ENCODE results near the gene APH1A.

Gene APH1A

DNA sequence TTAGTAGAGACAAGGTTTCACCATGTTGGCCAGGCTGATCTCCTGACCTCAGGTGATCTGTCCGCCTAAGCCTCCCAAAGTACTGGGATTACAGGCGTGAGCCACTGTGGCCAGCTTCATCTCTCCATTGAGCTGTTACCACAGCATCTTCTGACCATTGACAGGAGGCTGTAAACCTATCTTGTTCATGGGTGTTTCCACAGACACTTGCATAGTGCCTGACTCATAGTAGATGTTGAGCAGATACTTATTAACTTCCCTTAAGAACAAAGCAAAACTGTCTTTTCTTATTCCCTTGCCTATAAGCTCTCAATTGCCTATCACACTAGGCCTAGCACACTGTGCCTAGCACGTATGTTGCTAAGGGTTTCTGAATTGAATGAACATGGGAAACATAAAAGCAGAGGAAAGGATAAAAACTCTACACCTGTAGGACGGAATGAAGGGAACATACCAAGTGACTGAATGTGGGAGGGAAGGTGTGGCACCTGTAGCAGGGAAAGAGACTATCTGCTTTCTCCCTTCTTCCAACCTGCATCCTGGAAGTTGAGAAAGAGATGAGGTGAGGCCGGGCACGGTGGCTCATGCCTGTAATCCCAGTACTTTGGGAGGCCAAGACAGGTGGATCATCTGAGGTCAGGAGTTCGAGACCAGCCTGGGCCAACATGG is 2.6 kb upstream of the APH1A start:
- Histone ChIP-seq H3K27ac (ENCODE audit: low read depth, low read length) (peak overlapping the region; percentile 46), H3K4me3 (ENCODE audit: low read depth in 1 of 5, low read length in 5 of 5) (no peak overlapping the region), H3K9ac (ENCODE audit: low read length in 5 of 5) (no peak overlapping the region), H3K27me3 (ENCODE audit: control insufficient read depth in 5 of 5, insufficient read depth in 4 of 5, low read length in 5 of 5) (no peaks in the 10 kb centered on the region), H3K4me1 (ENCODE audit: control insufficient read depth in 5 of 5, insufficient read depth in 5 of 5, low read length in 5 of 5) (peaks cover 21 to 50% (median 47%) of the 10 kb centered on the region in 5 donors), H3K36me3 (ENCODE audit: control insufficient read depth in 5 of 5, insufficient read depth in 5 of 5, low read length in 5 of 5) (peaks cover 0 to 12% (median 9%) of the 10 kb centered on the region in 5 donors), H3K9me3 (ENCODE audit: control insufficient read depth in 5 of 5, low read length in 5 of 5) (no peaks in the 10 kb centered on the region)

DNA sequence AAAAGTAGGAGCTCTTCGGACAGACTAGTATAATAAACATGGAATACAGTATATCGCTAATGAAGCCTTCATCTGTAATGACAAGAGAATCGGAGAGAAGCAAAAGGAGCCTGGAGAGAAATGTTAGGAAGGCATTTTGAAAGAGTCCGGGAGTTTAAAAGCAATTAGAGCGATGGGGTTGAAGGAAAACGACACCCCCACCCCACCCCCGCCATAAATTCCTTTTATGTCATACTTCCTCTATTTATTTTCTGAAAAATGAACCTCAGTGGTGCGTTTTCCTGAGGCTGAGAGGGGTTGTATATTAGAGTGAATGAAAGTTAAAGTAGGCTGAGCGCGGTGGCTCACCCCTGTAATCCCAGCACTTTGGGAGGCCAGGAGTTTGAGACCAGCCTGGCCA is 635 bp upstream of the APH1A start:
- H3K4me1 ChIP-seq (ENCODE audit: control insufficient read depth in 5 of 5, insufficient read depth in 5 of 5, low read length in 5 of 5), result peaks cover 21 to 50% (median 47%) of the 10 kb centered on the region in 5 donors
- H3K9me3 ChIP-seq (ENCODE audit: control insufficient read depth in 5 of 5, low read length in 5 of 5), result no peaks in the 10 kb centered on the region
- H3K27me3 ChIP-seq (ENCODE audit: control insufficient read depth in 5 of 5, insufficient read depth in 4 of 5, low read length in 5 of 5), result no peaks in the 10 kb centered on the region
- peak overlapping the region; percentile 59 to 99 (median 97) for H3K9ac ChIP-seq (ENCODE audit: low read length in 5 of 5)
- H3K27ac ChIP-seq (ENCODE audit: low read depth, low read length), result peak overlapping the region; percentile 93
- H3K4me3 ChIP-seq (ENCODE audit: low read depth in 1 of 5, low read length in 5 of 5), result peak overlapping the region; percentile 71 to 98 (median 92)
- peaks cover 5 to 32% (median 28%) of the 10 kb centered on the region in 5 donors for H3K36me3 ChIP-seq (ENCODE audit: control insufficient read depth in 5 of 5, insufficient read depth in 5 of 5, low read length in 5 of 5)

DNA sequence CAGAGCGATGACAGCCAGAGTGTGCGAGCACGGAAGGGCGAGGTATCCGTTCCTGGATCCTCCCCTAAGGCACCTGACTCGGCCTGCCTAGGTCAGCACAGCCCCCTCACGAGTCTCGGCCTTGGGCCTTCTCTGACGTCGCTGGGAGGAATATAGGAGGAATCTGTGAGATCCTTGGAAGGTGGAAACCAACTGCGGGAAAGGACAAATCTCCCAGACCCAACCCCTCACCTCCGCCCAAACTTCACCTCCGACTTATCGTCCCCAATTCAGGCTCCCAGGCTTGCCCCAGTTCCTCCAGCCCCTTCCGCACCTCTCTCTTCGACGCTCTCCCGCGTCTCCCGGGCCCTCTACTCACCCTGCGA is 494 bp downstream of the APH1A start:
- peaks cover 21 to 43% (median 41%) of the 10 kb centered on the region in 5 donors for H3K4me1 ChIP-seq (ENCODE audit: control insufficient read depth in 5 of 5, insufficient read depth in 5 of 5, low read length in 5 of 5)

DNA sequence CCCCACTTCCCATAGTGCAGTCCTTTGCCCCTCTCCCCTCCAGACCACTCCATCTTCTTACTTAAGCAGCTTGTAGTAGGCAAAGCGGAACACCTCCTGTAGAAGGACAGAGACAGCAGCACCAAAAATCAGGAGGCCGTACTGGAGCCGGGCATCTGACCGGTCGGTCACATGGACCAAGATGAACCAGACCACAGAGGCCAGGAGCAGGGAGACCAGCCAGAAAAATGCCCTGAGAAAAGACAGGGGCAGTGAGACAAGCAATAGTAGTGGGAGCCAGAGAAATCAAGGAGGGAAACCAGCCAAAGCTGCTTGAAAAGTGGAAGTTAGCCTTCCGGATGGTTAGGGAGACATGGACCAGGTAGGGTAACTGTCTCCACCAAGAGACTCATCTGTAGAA is 920 bp downstream of the APH1A start:
- H3K27ac ChIP-seq (ENCODE audit: low read depth, low read length), result peak overlapping the region; percentile 93
- peak overlapping the region; percentile 94 to 99 (median 97) for H3K9ac ChIP-seq (ENCODE audit: low read length in 5 of 5)
- H3K36me3 ChIP-seq (ENCODE audit: control insufficient read depth in 5 of 5, insufficient read depth in 5 of 5, low read length in 5 of 5), result peaks cover 5 to 36% (median 32%) of the 10 kb centered on the region in 5 donors
- H3K27me3 ChIP-seq (ENCODE audit: control insufficient read depth in 5 of 5, insufficient read depth in 4 of 5, low read length in 5 of 5), result no peaks in the 10 kb centered on the region
- H3K9me3 ChIP-seq (ENCODE audit: control insufficient read depth in 5 of 5, low read length in 5 of 5), result no peaks in the 10 kb centered on the region
- peaks cover 19 to 39% (median 36%) of the 10 kb centered on the region in 5 donors for H3K4me1 ChIP-seq (ENCODE audit: control insufficient read depth in 5 of 5, insufficient read depth in 5 of 5, low read length in 5 of 5)
- peak overlapping the region; percentile 71 to 98 (median 94) for H3K4me3 ChIP-seq (ENCODE audit: low read depth in 1 of 5, low read length in 5 of 5)

More for the DNA sequence above, 494 bp downstream of the APH1A start:
- Histone ChIP-seq H3K9me3 (ENCODE audit: control insufficient read depth in 5 of 5, low read length in 5 of 5) (no peaks in the 10 kb centered on the region), H3K4me3 (ENCODE audit: low read depth in 1 of 5, low read length in 5 of 5) (peak overlapping the region; percentile 71 to 98 (median 94)), H3K9ac (ENCODE audit: low read length in 5 of 5) (peak overlapping the region; percentile 94 to 99 (median 97)), H3K36me3 (ENCODE audit: control insufficient read depth in 5 of 5, insufficient read depth in 5 of 5, low read length in 5 of 5) (peaks cover 5 to 36% (median 32%) of the 10 kb centered on the region in 5 donors), H3K27me3 (ENCODE audit: control insufficient read depth in 5 of 5, insufficient read depth in 4 of 5, low read length in 5 of 5) (no peaks in the 10 kb centered on the region), H3K27ac (ENCODE audit: low read depth, low read length) (peak overlapping the region; percentile 93)

- H3K4me1 ChIP-seq (ENCODE audit: control insufficient read depth in 5 of 5, insufficient read depth in 5 of 5, low read length in 5 of 5), result peaks cover 12 to 18% (median 16%) of the 10 kb centered on the region in 5 donors
These were observed 5.3 kb downstream of the APH1A start for GRCh38 chr1:150263549-150263948.

DNA sequence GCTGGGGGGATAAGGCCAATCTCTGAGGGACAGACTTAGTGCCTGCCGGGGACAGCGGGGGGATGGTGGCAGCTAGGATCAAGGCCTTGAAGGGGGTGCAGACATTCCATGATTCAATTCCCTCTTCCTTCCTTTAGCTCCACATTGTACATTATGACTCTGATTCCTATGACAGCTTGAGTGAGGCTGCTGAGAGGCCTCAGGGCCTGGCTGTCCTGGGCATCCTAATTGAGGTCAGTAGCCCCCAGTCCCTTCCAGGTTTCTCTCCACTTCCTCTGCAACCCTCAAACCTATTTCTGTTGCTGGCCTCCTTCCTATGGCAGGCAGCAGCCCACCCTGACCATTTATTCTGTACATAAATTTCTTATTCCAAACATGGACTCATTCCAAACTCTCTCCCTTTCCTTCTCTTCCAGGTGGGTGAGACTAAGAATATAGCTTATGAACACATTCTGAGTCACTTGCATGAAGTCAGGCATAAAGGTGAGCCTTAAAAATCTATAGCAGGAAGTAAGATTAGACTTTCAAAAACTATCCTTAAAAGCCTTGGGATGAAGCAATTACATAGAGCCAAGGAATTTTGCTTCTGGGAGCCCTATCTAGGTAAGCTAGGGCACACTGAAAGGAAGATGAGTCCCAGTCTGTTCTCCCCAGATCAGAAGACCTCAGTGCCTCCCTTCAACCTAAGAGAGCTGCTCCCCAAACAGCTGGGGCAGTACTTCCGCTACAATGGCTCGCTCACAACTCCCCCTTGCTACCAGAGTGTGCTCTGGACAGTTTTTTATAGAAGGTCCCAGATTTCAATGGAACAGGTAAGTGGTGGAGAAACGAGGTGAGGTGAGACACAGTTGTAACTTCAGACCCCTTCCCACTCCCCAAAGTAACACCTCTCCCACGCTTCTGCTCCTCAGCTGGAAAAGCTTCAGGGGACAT is 6.2 kb downstream of the APH1A start:
- no peak overlapping the region for H3K27ac ChIP-seq (ENCODE audit: low read depth, low read length)
- H3K27me3 ChIP-seq (ENCODE audit: control insufficient read depth in 5 of 5, insufficient read depth in 4 of 5, low read length in 5 of 5), result peaks cover 22 to 26% (median 23%) of the 10 kb centered on the region in 5 donors
- no peak overlapping the region for H3K4me3 ChIP-seq (ENCODE audit: low read depth in 1 of 5, low read length in 5 of 5)
- peak overlapping the region in 1 of 5 donors; percentile 16 for H3K9ac ChIP-seq (ENCODE audit: low read length in 5 of 5)
- H3K36me3 ChIP-seq (ENCODE audit: control insufficient read depth in 5 of 5, insufficient read depth in 5 of 5, low read length in 5 of 5), result peaks cover 5 to 36% (median 32%) of the 10 kb centered on the region in 5 donors
- no peaks in the 10 kb centered on the region for H3K9me3 ChIP-seq (ENCODE audit: control insufficient read depth in 5 of 5, low read length in 5 of 5)
- peaks cover 7 to 9% (median 8%) of the 10 kb centered on the region in 5 donors for H3K4me1 ChIP-seq (ENCODE audit: control insufficient read depth in 5 of 5, insufficient read depth in 5 of 5, low read length in 5 of 5)

More at GRCh38 chr1:150263549-150263948, 5.3 kb downstream of the APH1A start:
- no peaks in the 10 kb centered on the region for H3K9me3 ChIP-seq (ENCODE audit: control insufficient read depth in 5 of 5, low read length in 5 of 5)
- H3K27me3 ChIP-seq (ENCODE audit: control insufficient read depth in 5 of 5, insufficient read depth in 4 of 5, low read length in 5 of 5), result peaks cover 14 to 17% (median 14%) of the 10 kb centered on the region in 5 donors
- H3K4me3 ChIP-seq (ENCODE audit: low read depth in 1 of 5, low read length in 5 of 5), result no peak overlapping the region
- peaks cover 5 to 36% (median 32%) of the 10 kb centered on the region in 5 donors for H3K36me3 ChIP-seq (ENCODE audit: control insufficient read depth in 5 of 5, insufficient read depth in 5 of 5, low read length in 5 of 5)
- no peak overlapping the region for H3K9ac ChIP-seq (ENCODE audit: low read length in 5 of 5)
- no peak overlapping the region for H3K27ac ChIP-seq (ENCODE audit: low read depth, low read length)

GRCh38 chr1:150261367-150261766 is 7.4 kb downstream of the APH1A start:
- H3K27me3 ChIP-seq (ENCODE audit: control insufficient read depth in 5 of 5, insufficient read depth in 4 of 5, low read length in 5 of 5), result peaks cover 23 to 32% (median 30%) of the 10 kb centered on the region in 5 donors
- no peaks in the 10 kb centered on the region for H3K9me3 ChIP-seq (ENCODE audit: control insufficient read depth in 5 of 5, low read length in 5 of 5)
- peaks cover 5 to 23% (median 23%) of the 10 kb centered on the region in 5 donors for H3K36me3 ChIP-seq (ENCODE audit: control insufficient read depth in 5 of 5, insufficient read depth in 5 of 5, low read length in 5 of 5)
- peaks cover under 1 to 6% (median 5%) of the 10 kb centered on the region in 5 donors for H3K4me1 ChIP-seq (ENCODE audit: control insufficient read depth in 5 of 5, insufficient read depth in 5 of 5, low read length in 5 of 5)
- no peak overlapping the region for H3K27ac ChIP-seq (ENCODE audit: low read depth, low read length)
- H3K4me3 ChIP-seq (ENCODE audit: low read depth in 1 of 5, low read length in 5 of 5), result no peak overlapping the region
- H3K9ac ChIP-seq (ENCODE audit: low read length in 5 of 5), result no peak overlapping the region

- H3K27me3 ChIP-seq (ENCODE audit: control insufficient read depth in 5 of 5, insufficient read depth in 4 of 5, low read length in 5 of 5), result peaks cover 23 to 32% (median 30%) of the 10 kb centered on the region in 5 donors
- no peak overlapping the region for H3K4me3 ChIP-seq (ENCODE audit: low read depth in 1 of 5, low read length in 5 of 5)
- no peaks in the 10 kb centered on the region for H3K9me3 ChIP-seq (ENCODE audit: control insufficient read depth in 5 of 5, low read length in 5 of 5)
- H3K9ac ChIP-seq (ENCODE audit: low read length in 5 of 5), result peak overlapping the region in 1 of 5 donors; percentile 4
- no peak overlapping the region for H3K27ac ChIP-seq (ENCODE audit: low read depth, low read length)
- H3K36me3 ChIP-seq (ENCODE audit: control insufficient read depth in 5 of 5, insufficient read depth in 5 of 5, low read length in 5 of 5), result peaks cover 4 to 10% (median 9%) of the 10 kb centered on the region in 5 donors
- peaks cover 3 to 15% (median 13%) of the 10 kb centered on the region in 5 donors for H3K4me1 ChIP-seq (ENCODE audit: control insufficient read depth in 5 of 5, insufficient read depth in 5 of 5, low read length in 5 of 5)
These were observed 8.8 kb downstream of the APH1A start for GRCh38 chr1:150259758-150260669.

GRCh38 chr1:150259217-150259616 is 9.6 kb downstream of the APH1A start:
- Histone ChIP-seq H3K36me3 (ENCODE audit: control insufficient read depth in 5 of 5, insufficient read depth in 5 of 5, low read length in 5 of 5) (peaks cover 0 to 2% (median 2%) of the 10 kb centered on the region in 5 donors), H3K4me3 (ENCODE audit: low read depth in 1 of 5, low read length in 5 of 5) (no peak overlapping the region), H3K27ac (ENCODE audit: low read depth, low read length) (no peak overlapping the region), H3K9me3 (ENCODE audit: control insufficient read depth in 5 of 5, low read length in 5 of 5) (no peaks in the 10 kb centered on the region), H3K4me1 (ENCODE audit: control insufficient read depth in 5 of 5, insufficient read depth in 5 of 5, low read length in 5 of 5) (peaks cover 3 to 15% (median 13%) of the 10 kb centered on the region in 5 donors), H3K9ac (ENCODE audit: low read length in 5 of 5) (no peak overlapping the region), H3K27me3 (ENCODE audit: control insufficient read depth in 5 of 5, insufficient read depth in 4 of 5, low read length in 5 of 5) (peaks cover 23 to 32% (median 30%) of the 10 kb centered on the region in 5 donors)
